Hepatocyte (in vitro differentiated cells): ENCODE data around the gene ICE1. TPM values are rescaled to one million over a fixed set of nuclear protein-coding genes. Genes with fewer than 3 reads are reported as not detected.

Experiments
- DNase-seq: peaks from one replicate; pipeline ENCODE4 v3.0.0-alpha.2; 2016; ENCODE audit warnings: low spot score
- H2AFZ ChIP-seq: fragments of 200-600 bp; sonication (generic); 2 replicates; pipeline ENCODE4 v1.6.0; 2016; ENCODE audit warnings: antibody characterized with exemption, mild to moderate bottlenecking
- H3K27ac ChIP-seq: fragments of 200-600 bp; sonication (generic); 2 replicates; pipeline ENCODE4 v1.5.1; 2016; ENCODE audit warnings: mild to moderate bottlenecking
- H3K27me3 ChIP-seq: fragments of 200-600 bp; sonication (generic); 2 replicates; pipeline ENCODE4 v1.6.1; 2016
- H3K36me3 ChIP-seq: fragments of 200-600 bp; sonication (generic); replicated peaks from 2 replicates; pipeline ENCODE4 v1.5.1; 2016; ENCODE audit warnings: low read depth; ENCODE audit not compliant: insufficient read depth
- H3K4me1 ChIP-seq: fragments of 200-600 bp; sonication (generic); 2 replicates; pipeline ENCODE4 v1.5.1; 2016; ENCODE audit warnings: mild to moderate bottlenecking, moderate library complexity; ENCODE audit not compliant: insufficient read depth
- H3K4me2 ChIP-seq: fragments of 200-600 bp; sonication (generic); 2 replicates; pipeline ENCODE4 v1.6.0; 2016
- H3K4me3 ChIP-seq: fragments of 200-600 bp; sonication (generic); 2 replicates; pipeline ENCODE4 v1.5.1; 2016; ENCODE audit warnings: mild to moderate bottlenecking
- H3K79me2 ChIP-seq: fragments of 200-600 bp; sonication (generic); 2 replicates; pipeline ENCODE4 v1.6.0; 2017; ENCODE audit warnings: mild to moderate bottlenecking
- H3K9me2 ChIP-seq: fragments of 200-600 bp; sonication (generic); replicated peaks from 2 replicates; pipeline ENCODE4 v1.6.0; 2017; ENCODE audit warnings: mild to moderate bottlenecking; ENCODE audit not compliant: insufficient read depth
- H3K9me3 ChIP-seq: fragments of 200-600 bp; sonication (generic); 2 replicates; pipeline ENCODE4 v1.5.1; 2016; ENCODE audit warnings: low read depth, mild to moderate bottlenecking
- H4K20me1 ChIP-seq: fragments of 200-600 bp; sonication (generic); 2 replicates; pipeline ENCODE4 v1.6.0; 2016; ENCODE audit warnings: mild to moderate bottlenecking; ENCODE audit not compliant: insufficient read depth, poor library complexity, severe bottlenecking
- CTCF ChIP-seq: fragments of 200-600 bp; sonication (generic); IDR thresholded peaks from 2 replicates; pipeline ENCODE4 v1.5.1; 2016; ENCODE audit warnings: antibody characterized with exemption, mild to moderate bottlenecking; ENCODE audit not compliant: poor library complexity
- EZH2 ChIP-seq: fragments of 200-600 bp; sonication (generic); IDR thresholded peaks from 2 replicates; pipeline ENCODE4 v1.6.1; 2016; ENCODE audit warnings: antibody characterized with exemption, mild to moderate bottlenecking, borderline replicate concordance
- EZH2phosphoT487 ChIP-seq: fragments of 200-600 bp; sonication (generic); IDR thresholded peaks from one replicate; pipeline ENCODE4 v1.6.1; 2018; ENCODE audit warnings: antibody characterized with exemption, mild to moderate bottlenecking, low read depth, moderate library complexity; ENCODE audit not compliant: unreplicated experiment, severe bottlenecking
- WGBS: methylation state at CpG from one replicate; pipeline ENCODE4 v1.1.6; 2016; ENCODE audit warnings: low lambda C conversion rate; ENCODE audit errors: missing lambda C conversion rate; 5-methylcytosine and 5-hydroxymethylcytosine counted together
- polyA plus RNA-seq: library from polyadenylated mRNA; unstranded; fragments of >200 nt; fragmentation: Nextera tagmentation; extraction: Ambion mirVana; gene quantifications from 2 replicates; pipeline ENCODE4 v1.2.1, GENCODE V29; 2016
- total RNA-seq: library from RNA; depleted of rRNA; stranded (reverse); fragments of >200 nt; gene quantifications from 2 replicates; pipeline ENCODE4 v1.2.3, GENCODE V29; 2014

Gene ICE1
- total and polyA plus RNA-seq, 2 experiments from 2014 or later: 9.5 to 26.5 TPM

DNA sequence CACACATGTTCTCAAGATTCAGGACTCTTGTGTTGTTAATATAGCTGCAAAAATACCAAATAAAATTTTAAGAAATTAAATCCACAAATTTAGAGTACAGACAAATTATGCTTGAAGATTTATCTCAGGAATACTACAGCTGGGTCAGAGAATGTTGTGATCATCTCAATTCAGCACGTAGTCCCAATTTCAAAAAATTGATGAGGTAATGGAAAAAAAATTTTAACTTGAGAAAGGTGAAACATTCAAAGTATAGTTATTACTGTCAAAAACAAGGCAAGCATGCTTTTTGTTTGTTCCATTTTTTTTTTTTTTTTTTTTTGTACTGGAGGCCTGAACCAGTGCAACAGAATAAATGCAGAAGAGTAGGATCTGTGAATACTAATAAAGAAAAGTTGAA, 29.4 kb downstream of the ICE1 start:
- H3K4me2 ChIP-seq: no peak overlapping the region
- TF ChIP-seq EZH2: no peak
- no peak for TF ChIP-seq CTCF
- TF ChIP-seq EZH2phosphoT487: no peak
- H4K20me1 ChIP-seq: no peaks in the 10 kb centered on the region
- H3K27me3 ChIP-seq: no peaks in the 10 kb centered on the region
- no peaks in the 10 kb centered on the region for H3K9me3 ChIP-seq
- WGBS: 97% methylated on average over 1 of the region's 1 CpG
- H2AFZ ChIP-seq: no peak overlapping the region
- H3K4me3 ChIP-seq: no peak overlapping the region
- H3K79me2 ChIP-seq: no peaks in the 10 kb centered on the region
- DNase-seq: no peak
- H3K36me3 ChIP-seq: no peaks in the 10 kb centered on the region
- no peak overlapping the region for H3K27ac ChIP-seq
- H3K9me2 ChIP-seq: no peaks in the 10 kb centered on the region
- no peaks in the 10 kb centered on the region for H3K4me1 ChIP-seq

GRCh38 chr5:5453131-5453530, 30.7 kb downstream of the ICE1 start:
- Histone ChIP-seq H3K4me1 (no peaks in the 10 kb centered on the region), H3K27me3 (no peaks in the 10 kb centered on the region), H3K9me3 (no peaks in the 10 kb centered on the region), H2AFZ (no peak overlapping the region), H3K36me3 (no peaks in the 10 kb centered on the region), H3K9me2 (no peaks in the 10 kb centered on the region), H3K4me3 (no peak overlapping the region), H4K20me1 (no peaks in the 10 kb centered on the region), H3K4me2 (no peak overlapping the region), H3K27ac (no peak overlapping the region), H3K79me2 (no peaks in the 10 kb centered on the region)
- WGBS: 90% methylated on average over 3 of the region's 3 CpGs
- TF ChIP-seq EZH2phosphoT487 (no peak), CTCF (no peak), EZH2 (no peak)
- no peak for DNase-seq

- H3K27me3 ChIP-seq: no peaks in the 10 kb centered on the region
- peak overlapping the region; percentile 55 for H3K4me2 ChIP-seq
- DNase-seq: peak; percentile 38
- H3K79me2 ChIP-seq: no peaks in the 10 kb centered on the region
- H4K20me1 ChIP-seq: no peaks in the 10 kb centered on the region
- no peaks in the 10 kb centered on the region for H3K9me2 ChIP-seq
- H3K9me3 ChIP-seq: no peaks in the 10 kb centered on the region
- no peak overlapping the region for H2AFZ ChIP-seq
- WGBS: 61% methylated on average over 5 of the region's 5 CpGs
- no peak overlapping the region for H3K4me3 ChIP-seq
- no peak for TF ChIP-seq CTCF
- no peak for TF ChIP-seq EZH2phosphoT487
- no peak for TF ChIP-seq EZH2
- no peaks in the 10 kb centered on the region for H3K36me3 ChIP-seq
- peak overlapping the region; percentile 32 for H3K27ac ChIP-seq
- H3K4me1 ChIP-seq: no peaks in the 10 kb centered on the region
Measured at GRCh38 chr5:5454391-5454790, 31.9 kb downstream of the ICE1 start.

DNA sequence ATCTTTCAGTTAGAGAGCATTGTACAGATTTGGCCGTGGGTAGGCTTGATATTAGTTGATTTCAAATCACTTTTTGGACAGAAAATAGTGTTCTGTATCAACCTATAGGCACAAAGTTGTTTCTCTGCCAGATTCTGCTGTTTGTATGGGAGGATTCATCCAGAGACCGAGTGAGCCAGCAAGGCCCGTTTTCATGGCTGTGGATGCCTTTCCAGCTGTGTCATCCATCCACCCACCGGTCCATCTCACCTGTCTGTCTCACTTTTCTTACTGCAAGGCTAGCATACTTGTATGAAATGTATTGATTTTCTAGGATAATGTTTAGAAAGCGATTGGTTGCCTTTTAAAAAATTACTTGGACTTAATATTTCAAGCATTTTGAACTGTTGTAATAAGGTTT, 34.4 kb downstream of the ICE1 start:
- Histone ChIP-seq H3K36me3 (peaks cover 7% of the 10 kb centered on the region), H3K4me3 (no peak overlapping the region), H3K27ac (no peak overlapping the region), H3K9me2 (no peaks in the 10 kb centered on the region), H3K27me3 (no peaks in the 10 kb centered on the region), H4K20me1 (no peaks in the 10 kb centered on the region), H3K79me2 (no peaks in the 10 kb centered on the region), H2AFZ (no peak overlapping the region), H3K4me1 (no peaks in the 10 kb centered on the region), H3K4me2 (no peak overlapping the region), H3K9me3 (no peaks in the 10 kb centered on the region)
- 95% methylated on average over 5 of the region's 5 CpGs for WGBS
- DNase-seq: no peak
- TF ChIP-seq EZH2phosphoT487: no peak
- no peak for TF ChIP-seq CTCF
- TF ChIP-seq EZH2: no peak
